ENCODE results near the gene MAN1A1. TPM values are rescaled to one million over a fixed set of nuclear protein-coding genes. Genes with fewer than 3 reads are reported as not detected.

MAN1A1 gene
- total RNA-seq, 4 donors from 2014 or later, result 71.7 to 170 (median 128) TPM

GRCh38 chr6:119319694-119320093, 29.9 kb downstream of the MAN1A1 start:
- WGBS, 2 donors, result 96 to 98% methylated on average over 2 of the region's 2 CpGs
- H3K36me3 ChIP-seq, result no peaks in the 10 kb centered on the region
- intact Hi-C loops (cut with DNase I), result no loop called here
- TF ChIP-seq CTCF (IDR thresholded peaks at IDR 0.05), result no peak
- TF ChIP-seq POLR2A (IDR thresholded peaks at IDR 0.05), result no peak
- no peak overlapping the region for H3K27ac ChIP-seq
- no peak for DNase-seq
- H3K27me3 ChIP-seq, result no peaks in the 10 kb centered on the region
- H3K4me3 ChIP-seq (replicated peaks in 1 of 3), result no peak overlapping the region
- no peaks in the 10 kb centered on the region for H3K9me3 ChIP-seq
- peaks cover 0 to 6% of the 10 kb centered on the region in 2 donors for H3K4me1 ChIP-seq

- 95 to 97% methylated on average over 1 of the region's 1 CpG for WGBS, 2 donors
- no peaks in the 10 kb centered on the region for H3K36me3 ChIP-seq
- H3K4me3 ChIP-seq (replicated peaks in 1 of 3), result no peak overlapping the region
- no peaks in the 10 kb centered on the region for H3K27me3 ChIP-seq
- no peak overlapping the region for H3K27ac ChIP-seq
- no peaks in the 10 kb centered on the region for H3K9me3 ChIP-seq
- TF ChIP-seq CTCF (IDR thresholded peaks at IDR 0.05), result no peak
- no peak for TF ChIP-seq POLR2A (IDR thresholded peaks at IDR 0.05)
- DNase-seq, result no peak
- intact Hi-C loops (cut with DNase I), result no loop called here
- H3K4me1 ChIP-seq, result peaks cover 0 to 6% of the 10 kb centered on the region in 2 donors
These were observed 30.8 kb downstream of the MAN1A1 start for GRCh38 chr6:119318730-119319129.

- no peak for TF ChIP-seq CTCF (IDR thresholded peaks at IDR 0.05)
- no peak for TF ChIP-seq POLR2A (IDR thresholded peaks at IDR 0.05)
- Histone ChIP-seq H3K4me1 (peaks cover 0 to 6% of the 10 kb centered on the region in 2 donors), H3K9me3 (no peaks in the 10 kb centered on the region), H3K27ac (no peak overlapping the region), H3K27me3 (no peaks in the 10 kb centered on the region), H3K36me3 (no peaks in the 10 kb centered on the region), H3K4me3 (replicated peaks in 1 of 3) (no peak overlapping the region)
- intact Hi-C loops (cut with DNase I), result no loop called here
- no peak for DNase-seq
- WGBS, 2 donors, result 97% methylated on average over 1 of the region's 1 CpG
These were observed 31.4 kb downstream of the MAN1A1 start for GRCh38 chr6:119318176-119318575.

- intact Hi-C loops (cut with DNase I), result no loop called here
- no peaks in the 10 kb centered on the region for H3K36me3 ChIP-seq
- H3K4me1 ChIP-seq, result peaks cover 0 to 6% of the 10 kb centered on the region in 2 donors
- TF ChIP-seq POLR2A (IDR thresholded peaks at IDR 0.05) (no peak), CTCF (IDR thresholded peaks at IDR 0.05) (no peak)
- DNase-seq, result no peak
- no peaks in the 10 kb centered on the region for H3K27me3 ChIP-seq
- no peak overlapping the region for H3K4me3 ChIP-seq (replicated peaks in 1 of 3)
- no peaks in the 10 kb centered on the region for H3K9me3 ChIP-seq
- 98 to 99% methylated on average over 4 of the region's 4 CpGs for WGBS, 2 donors
- H3K27ac ChIP-seq, result no peak overlapping the region
These were observed 32.6 kb downstream of the MAN1A1 start for GRCh38 chr6:119317007-119317406.

- Histone ChIP-seq H3K36me3 (no peaks in the 10 kb centered on the region), H3K4me3 (replicated peaks in 1 of 3) (no peak overlapping the region), H3K27ac (no peak overlapping the region), H3K4me1 (peaks cover 0 to 6% of the 10 kb centered on the region in 2 donors), H3K27me3 (no peaks in the 10 kb centered on the region), H3K9me3 (no peaks in the 10 kb centered on the region)
- 74 to 82% methylated on average over 5 of the region's 5 CpGs for WGBS, 2 donors
- intact Hi-C loops (cut with DNase I), result no loop called here
- no peak for DNase-seq
- TF ChIP-seq POLR2A (IDR thresholded peaks at IDR 0.05) (no peak), CTCF (IDR thresholded peaks at IDR 0.05) (no peak)
These were observed 34.7 kb downstream of the MAN1A1 start for GRCh38 chr6:119314885-119315272.

Measured in thyroid gland (tissue), 4 donors.